Esophagus mucosa (tissue), 1 donor: ENCODE results near the gene UNC93B1. TPM values are rescaled to one million over a fixed set of nuclear protein-coding genes. Genes with fewer than 3 reads are reported as not detected.

Source experiments
- ATAC-seq: fragments of 200-7000 bp; cut with Tn5 transposase; one replicate; pipeline ENCODE4 v1.9.1; 2020
- total RNA-seq: library from RNA; stranded (reverse); gene quantifications from one replicate; pipeline ENCODE4 v1.2.4, GENCODE V29; 2023
- donor health status: DM: yes; HTN: yes; CAD: no.

The UNC93B1 gene
- total RNA-seq = 15.7 TPM

- peak; percentile 85 for ATAC-seq
Measured at GRCh38 chr11:68003846-68004550, at the start of gene UNC93B1. Gene UNC93B1 (minus strand): TSS chr11:68004097. CDS start chr11:68004043, 54 bp downstream.

GRCh38 chr11:68053117-68053516 lies 49.2 kb upstream of the UNC93B1 start:
- ATAC-seq = no peak

GRCh38 chr11:68052137-68052873 lies 48.4 kb upstream of the UNC93B1 start:
- no peak for ATAC-seq

- ATAC-seq = no peak
Measured at GRCh38 chr11:68051191-68052136, 47.6 kb upstream of the UNC93B1 start.

- no peak for ATAC-seq
Measured at GRCh38 chr11:68050371-68050841, 46.5 kb upstream of the UNC93B1 start.

- ATAC-seq = no peak
Measured at GRCh38 chr11:68049509-68050370, 45.8 kb upstream of the UNC93B1 start.

- ATAC-seq = no peak
Measured at GRCh38 chr11:68048681-68049508, 45.0 kb upstream of the UNC93B1 start.

- ATAC-seq = peak; percentile 17
Measured at GRCh38 chr11:68047437-68048290, 43.8 kb upstream of the UNC93B1 start.

- no peak for ATAC-seq
Measured at GRCh38 chr11:68044898-68045351, 41.0 kb upstream of the UNC93B1 start.

- ATAC-seq = no peak
Measured at GRCh38 chr11:68044145-68044813, 40.4 kb upstream of the UNC93B1 start.

- ATAC-seq = no peak
Measured at GRCh38 chr11:68043349-68044144, 39.6 kb upstream of the UNC93B1 start.

- no peak for ATAC-seq
Measured at GRCh38 chr11:68043029-68043348, 39.1 kb upstream of the UNC93B1 start.

GRCh38 chr11:68042219-68043028 lies 38.5 kb upstream of the UNC93B1 start:
- no peak for ATAC-seq

GRCh38 chr11:68041617-68042218 lies 37.8 kb upstream of the UNC93B1 start:
- no peak for ATAC-seq

GRCh38 chr11:68040957-68041591 lies 37.2 kb upstream of the UNC93B1 start:
- no peak for ATAC-seq
